K562 (cell line): ENCODE measurements around the gene HDAC7. TPM values are rescaled to one million over a fixed set of nuclear protein-coding genes. Genes with fewer than 3 reads are reported as not detected.
A peak's percentile ranks its signal among the peaks of the same experiment; 100 is the strongest.

Experiments
- ATAC-seq: fragments of 200-7000 bp; cut with Tn5 transposase; 3 replicates; pipeline ENCODE4 v1.9.1; 2020; ENCODE audit warnings: moderate library complexity
- BruUV-seq: library from RNA; stranded (reverse); fragments of 400-500 nt; replicated peaks from 2 replicates; lab custom pipeline; 2021; lab: Mats Ljungman, UMichigan
- CTCF ChIA-PET: fragments of 300-600 bp; formaldehyde crosslinking; extraction: SDS; loops from one replicate; lab custom pipeline; 2021; ENCODE audit warnings: low intra/inter-chr PET ratio; lab: Yijun Ruan, JAX
- POLR2A ChIA-PET: fragments of 300-600, 350-650 bp; sonication (Branson Sonifier 250); formaldehyde crosslinking; extraction: SDS; loops from one replicate; lab custom pipeline; 2021; ENCODE audit warnings: antibody characterized with exemption, inconsistent platforms; lab: Yijun Ruan, JAX
- DNase-seq, 4 experiments: peaks; one replicate each; pipeline versions ENCODE4 v3.0.0 to v3.0.0-alpha.2; 2011 to 2018; ENCODE audit warnings: low spot score in 3 of 4, mixed read lengths in 3 of 4; ENCODE audit errors: extremely low read depth in 1 of 4
- FAIRE-seq: peaks from 2 replicates; lab custom pipeline; 2011; peaks lifted over from hg19 to GRCh38; lab: Jason Lieb, UNC
- H2AFZ ChIP-seq: 2 replicates; pipeline ENCODE4 v1.6.0; 2011; ENCODE audit warnings: low read depth, low read length, control low read depth, inconsistent platforms
- H3K27ac ChIP-seq: fragments of 200-600 bp; 3 replicates; pipeline ENCODE4 v1.8.0; 2011; ENCODE audit warnings: low read depth, mild to moderate bottlenecking, control low read depth, inconsistent platforms, low read length, moderate library complexity, mixed read lengths; ENCODE audit errors: extremely low read depth
- H3K27me3 ChIP-seq, 2 experiments: fragments of 300-600 bp in 1 of 2; 2 replicates in 1 of 2; 3 replicates in 1 of 2; pipeline versions ENCODE4 v1.6.0 to v1.8.0; 2011; ENCODE audit warnings: inconsistent platforms in 2 of 2, low read length in 2 of 2, mild to moderate bottlenecking in 1 of 2, mixed read lengths in 1 of 2, moderate library complexity in 1 of 2; ENCODE audit not compliant: control insufficient read depth in 2 of 2, insufficient read depth in 2 of 2
- H3K36me3 ChIP-seq: fragments of 300-600 bp; 3 replicates; pipeline ENCODE4 v1.8.0; 2011; ENCODE audit warnings: mild to moderate bottlenecking, low read length, inconsistent platforms; ENCODE audit not compliant: control insufficient read depth, insufficient read depth
- H3K4me1 ChIP-seq, 2 experiments: fragments of 200-600 bp in 1 of 2; replicated peaks in 1 of 2; 2 replicates in 1 of 2; 3 replicates in 1 of 2; pipeline versions ENCODE4 v1.5.1 to v1.8.0; 2011; ENCODE audit warnings: inconsistent platforms in 2 of 2, low read length in 2 of 2, mild to moderate bottlenecking in 1 of 2, mixed read lengths in 1 of 2, moderate library complexity in 1 of 2; ENCODE audit not compliant: control insufficient read depth in 2 of 2, insufficient read depth in 2 of 2
- H3K4me2 ChIP-seq: 2 replicates; pipeline ENCODE4 v1.6.1; 2011; ENCODE audit warnings: low read length, control low read depth, inconsistent platforms, mixed read lengths; ENCODE audit not compliant: insufficient read depth
- H3K4me3 ChIP-seq: fragments of 200-600 bp; sonication (generic), shearing (Covaris generic); 2 replicates; pipeline ENCODE4 v1.5.1; 2016; ENCODE audit warnings: control low read depth, inconsistent platforms
- H3K79me2 ChIP-seq: fragments of 200-600 bp; 3 replicates; pipeline ENCODE4 v1.8.0; 2011; ENCODE audit warnings: low read length, inconsistent platforms; ENCODE audit not compliant: control insufficient read depth, insufficient read depth
- H3K9ac ChIP-seq, 2 experiments: 2 replicates each; pipeline versions ENCODE4 v1.6.0 to v1.6.1; 2011; ENCODE audit warnings: low read depth in 2 of 2, low read length in 2 of 2, control low read depth in 1 of 2, inconsistent platforms in 1 of 2, mild to moderate bottlenecking in 1 of 2, mixed read lengths in 1 of 2; ENCODE audit not compliant: insufficient read depth in 1 of 2
- H3K9me1 ChIP-seq: one replicate; pipeline ENCODE4 v1.6.0; 2011; ENCODE audit warnings: inconsistent platforms, mild to moderate bottlenecking, low read length, moderate library complexity; ENCODE audit not compliant: control insufficient read depth, insufficient read depth
- H3K9me3 ChIP-seq: replicated peaks from 2 replicates; pipeline ENCODE4 v1.5.1; 2011; ENCODE audit warnings: low read depth, low read length, inconsistent platforms; ENCODE audit not compliant: control insufficient read depth, insufficient read depth
- H4K20me1 ChIP-seq: replicated peaks from 2 replicates; pipeline ENCODE4 v1.6.1; 2011; ENCODE audit warnings: low read length, inconsistent platforms, mixed read lengths; ENCODE audit not compliant: control insufficient read depth, insufficient read depth
- DDX20 ChIP-seq: fragments of 450-650 bp; IDR thresholded peaks from 2 replicates; pipeline ENCODE4 v1.6.1; 2016; ENCODE audit warnings: missing genetic modification characterization, low read depth, mild to moderate bottlenecking, missing compliant biosample characterization, moderate library complexity
- ETV1 ChIP-seq: fragments of 450-650 bp; conservative IDR thresholded peaks from 2 replicates; pipeline ENCODE4 v1.6.1; 2016; ENCODE audit warnings: missing genetic modification characterization, control low read depth, low read depth, missing compliant biosample characterization
- FOXA3 ChIP-seq, 2 experiments: fragments of 450-650 bp in 1 of 2; sonication (generic) in 1 of 2; formaldehyde crosslinking; IDR thresholded peaks in 1 of 2; conservative IDR thresholded peaks in 1 of 2; 2 replicates each; pipeline versions ENCODE4 v1.4.0 to v1.8.0; 2020 to 2022; ENCODE audit warnings: mild to moderate bottlenecking in 2 of 2, missing genetic modification reagents in 1 of 2
- MECOM ChIP-seq: fragments of 250-450 bp; sonication (Bioruptor Pico); IDR thresholded peaks from 2 replicates; pipeline ENCODE4 v1.8.0; 2022; ENCODE audit warnings: inconsistent platforms
- MEIS2 ChIP-seq: fragments of 450-650 bp; IDR thresholded peaks from 2 replicates; pipeline ENCODE4 v1.6.1; 2014; ENCODE audit warnings: mild to moderate bottlenecking; ENCODE audit not compliant: partially characterized antibody
- MYNN ChIP-seq, 2 experiments: sonication (generic); formaldehyde crosslinking in 1 of 2; IDR thresholded peaks; 2 replicates each; pipeline versions ENCODE4 v1.5.0 to v1.6.1; 2016 to 2020; ENCODE audit warnings: antibody characterized with exemption in 1 of 2, missing genetic modification reagents in 1 of 2
- NFIC ChIP-seq: fragments of 450-650 bp; IDR thresholded peaks from 2 replicates; pipeline ENCODE4 v1.6.1; 2017; ENCODE audit warnings: mild to moderate bottlenecking, inconsistent platforms
- OTX1 ChIP-seq: fragments of 450-650 bp; formaldehyde crosslinking; IDR thresholded peaks from 2 replicates; pipeline ENCODE4 v1.4.0; 2022; ENCODE audit warnings: mild to moderate bottlenecking
- RCOR1 ChIP-seq, 2 experiments: IDR thresholded peaks; 2 replicates each; pipeline ENCODE4 v1.6.1; 2012; ENCODE audit warnings: low read depth in 2 of 2, low read length in 2 of 2, borderline replicate concordance in 1 of 2, improper control_type of control experiment in 1 of 2
- SNIP1 ChIP-seq: fragments of 450-650 bp; IDR thresholded peaks from 2 replicates; pipeline ENCODE4 v1.7.1; 2017; ENCODE audit warnings: low read depth, mild to moderate bottlenecking
- TAL1 ChIP-seq: fragments of 450-650 bp; IDR thresholded peaks from 2 replicates; pipeline ENCODE4 v1.6.1; 2016; ENCODE audit warnings: mild to moderate bottlenecking
- ZNF3 ChIP-seq: fragments of 250-450 bp; sonication (Bioruptor Pico); IDR thresholded peaks from 2 replicates; pipeline ENCODE4 v1.5.0; 2021; ENCODE audit warnings: mild to moderate bottlenecking, moderate library complexity
- ZNF507 ChIP-seq: conservative IDR thresholded peaks from 2 replicates; pipeline ENCODE4 v1.6.1; 2017; ENCODE audit warnings: missing genetic modification characterization, missing compliant biosample characterization
- WGBS: fragments of 100-300 bp; shearing (Covaris generic); methylation state at CpG from one replicate; pipeline ENCODE4 v1.1.6; 2016; ENCODE audit warnings: low coverage, mixed read lengths; ENCODE audit not compliant: insufficient coverage; ENCODE audit errors: missing lambda C conversion rate; 5-methylcytosine and 5-hydroxymethylcytosine counted together
- in situ Hi-C: fragments of 300-500 bp; cut with MboI; formaldehyde crosslinking; loops from 4 replicates; pipeline ENCODE4 v1.15.0; 2018; ENCODE audit warnings: inconsistent platforms, mixed read lengths
- intact Hi-C: fragments of 100-400 bp; cut with micrococcal nuclease; formaldehyde crosslinking; loops from 2 replicates; pipeline ENCODE4 v1.14.2; 2022
- polyA plus RNA-seq, 8 experiments: library from polyadenylated mRNA; depleted of rRNA in 4 of 8; stranded (reverse) in 5 of 8; unstranded in 3 of 8; fragments of >200 nt; fragmentation: Nextera tagmentation in 2 of 8; fragmentation: Illumina TruSeq in 1 of 8; extraction: Ambion mirVana in 2 of 8; extraction: Trizol in 1 of 8; gene quantifications; 2 replicates each; pipeline versions ENCODE4 v1.2.1 to v1.2.3, GENCODE V29; 2011 to 2014; ENCODE audit warnings: inconsistent platforms in 1 of 8, missing spikeins in 1 of 8
- total RNA-seq, 7 experiments: library from RNA; depleted of rRNA in 6 of 7; stranded (reverse); fragments of >200 nt in 6 of 7; fragmentation: Illumina TruSeq in 2 of 7; extraction: Trizol in 2 of 7; gene quantifications; 2 replicates each; pipeline versions ENCODE4 v1.2.1 to v1.2.3, GENCODE V29; 2011 to 2021; ENCODE audit warnings: low replicate concordance in 1 of 7
- TF ChIP-seq, protein P1 (sequence below): fragments of 450-650 bp; formaldehyde crosslinking; conservative IDR thresholded peaks from 2 replicates; pipeline ENCODE4 v1.4.0; 2022; ENCODE audit warnings: mild to moderate bottlenecking, missing genetic modification characterization

The HDAC7 gene
- total and polyA plus RNA-seq, 9 of the 15 experiments (the other 6 are each of a cell fraction or from before 2014, with no cell fraction given) = 2.5 to 129 (median 31.1) TPM

DNA sequence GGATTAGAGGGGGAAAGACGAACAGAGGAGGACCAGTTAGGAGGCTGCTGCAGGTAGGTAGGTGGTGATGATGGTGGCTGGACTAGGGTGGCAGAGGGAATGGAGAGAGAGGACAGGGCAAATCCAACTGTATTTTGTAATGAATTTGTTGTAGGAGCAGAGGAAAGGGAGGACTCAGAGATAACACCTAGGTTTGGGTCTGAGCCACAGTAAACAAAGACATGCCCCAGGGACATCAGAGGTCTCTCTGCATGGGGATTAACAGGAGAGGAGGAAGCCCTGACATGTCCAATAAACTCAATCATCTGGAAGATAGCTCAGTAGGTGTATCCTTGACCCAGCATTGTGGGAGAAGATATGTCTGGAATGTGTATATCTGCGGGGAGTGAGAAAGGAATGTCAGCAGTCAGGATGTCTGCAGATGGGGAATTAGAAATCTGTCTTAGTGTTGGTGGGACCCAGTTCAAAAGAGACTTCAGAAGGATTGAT lies 51.3 kb downstream of the HDAC7 start:
- WGBS = 5% methylated on average over 2 of the region's 2 CpGs
- DNase-seq (peak in 1 of 4 experiments; percentile 25), ATAC-seq (peak; percentile 15; the same call in 1 of the 3 replicates), FAIRE-seq (peak; percentile 75)
- in situ Hi-C loops = no loop called here
- TF ChIP-seq DDX20 (tag) (no peak), MYNN (IDR thresholded peaks at IDR 0.05) (no peak), MYNN (CRISPR knock-in tag; IDR thresholded peaks at IDR 0.05) (no peak), ZNF3 (CRISPR knock-in tag) (no peak), ZNF507 (tag) (no peak), MEIS2 (peak; percentile 25), ETV1 (tag) (no peak), RCOR1 (IDR thresholded peaks at IDR 0.05; ENCODE audit: borderline replicate concordance in 1 of 2, low read depth in 2 of 2, low read length in 2 of 2) (peak in 1 of 2 experiments; percentile 33; a peak in 1 of 4 replicates), TAL1 (0 out of 2 replicates have a peak, but pooled peaks have one; percentile 10), OTX1 (0 out of 2 replicates have a peak, but pooled peaks have one; percentile 33), SNIP1 (no peak), FOXA3 (CRISPR knock-in tag; conservative IDR thresholded peaks at IDR 0.05 in 1 of 2, IDR thresholded peaks at IDR 0.05 in 1 of 2) (peak; percentile 87 to 95; a peak in 3 of 4 replicates), MECOM (CRISPR knock-in tag) (0 out of 2 replicates have a peak, but pooled peaks have one; percentile 32), NFIC (peak; percentile 64)
- TF ChIP-seq, protein P1, sequence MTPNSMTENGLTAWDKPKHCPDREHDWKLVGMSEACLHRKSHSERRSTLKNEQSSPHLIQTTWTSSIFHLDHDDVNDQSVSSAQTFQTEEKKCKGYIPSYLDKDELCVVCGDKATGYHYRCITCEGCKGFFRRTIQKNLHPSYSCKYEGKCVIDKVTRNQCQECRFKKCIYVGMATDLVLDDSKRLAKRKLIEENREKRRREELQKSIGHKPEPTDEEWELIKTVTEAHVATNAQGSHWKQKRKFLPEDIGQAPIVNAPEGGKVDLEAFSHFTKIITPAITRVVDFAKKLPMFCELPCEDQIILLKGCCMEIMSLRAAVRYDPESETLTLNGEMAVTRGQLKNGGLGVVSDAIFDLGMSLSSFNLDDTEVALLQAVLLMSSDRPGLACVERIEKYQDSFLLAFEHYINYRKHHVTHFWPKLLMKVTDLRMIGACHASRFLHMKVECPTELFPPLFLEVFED = 0 out of 2 replicates have a peak, but pooled peaks have one; percentile 59
- Histone ChIP-seq H3K9me3 (no peaks in the 10 kb centered on the region), H3K4me1 (peaks cover 18 to 34% of the 10 kb centered on the region in 2 experiments; a peak in 4 of 5 replicates), H3K9me1 (no peaks in the 10 kb centered on the region), H3K36me3 (no peaks in the 10 kb centered on the region), H3K4me3 (no peak overlapping the region), H3K9ac (peak overlapping the region in 1 of 2 experiments; percentile 70; a peak in 1 of 4 replicates), H3K4me2 (peak overlapping the region; percentile 43; the same call in 1 of the 2 replicates), H2AFZ (no peak overlapping the region), H3K79me2 (peaks cover 3% of the 10 kb centered on the region), H4K20me1 (no peaks in the 10 kb centered on the region), H3K27ac (no peak overlapping the region), H3K27me3 (no peaks in the 10 kb centered on the region)
- intact Hi-C loops = no loop called here
- CTCF ChIA-PET = interaction anchor here (2.3 kb wide), 1 partner anchor 24 kb away, joined by 16 read pairs; no protein-coding TSS in a partner anchor
- BruUV-seq = no TSS peak
- POLR2A ChIA-PET = interaction anchor here (0.7 to 3.3 kb wide), 4 partner anchors 8 to 67 kb away, joined by 3 to 19 read pairs (median 4); partner anchors contain the start of gene RAPGEF3
